ENCODE results near the gene NRG4.

GRCh38 chr15:76056931-76057330, 44.7 kb upstream of the NRG4 start:
- TF ChIP-seq POLR2A (IDR thresholded peaks at IDR 0.05), result no peak
- TF ChIP-seq, protein P1, sequence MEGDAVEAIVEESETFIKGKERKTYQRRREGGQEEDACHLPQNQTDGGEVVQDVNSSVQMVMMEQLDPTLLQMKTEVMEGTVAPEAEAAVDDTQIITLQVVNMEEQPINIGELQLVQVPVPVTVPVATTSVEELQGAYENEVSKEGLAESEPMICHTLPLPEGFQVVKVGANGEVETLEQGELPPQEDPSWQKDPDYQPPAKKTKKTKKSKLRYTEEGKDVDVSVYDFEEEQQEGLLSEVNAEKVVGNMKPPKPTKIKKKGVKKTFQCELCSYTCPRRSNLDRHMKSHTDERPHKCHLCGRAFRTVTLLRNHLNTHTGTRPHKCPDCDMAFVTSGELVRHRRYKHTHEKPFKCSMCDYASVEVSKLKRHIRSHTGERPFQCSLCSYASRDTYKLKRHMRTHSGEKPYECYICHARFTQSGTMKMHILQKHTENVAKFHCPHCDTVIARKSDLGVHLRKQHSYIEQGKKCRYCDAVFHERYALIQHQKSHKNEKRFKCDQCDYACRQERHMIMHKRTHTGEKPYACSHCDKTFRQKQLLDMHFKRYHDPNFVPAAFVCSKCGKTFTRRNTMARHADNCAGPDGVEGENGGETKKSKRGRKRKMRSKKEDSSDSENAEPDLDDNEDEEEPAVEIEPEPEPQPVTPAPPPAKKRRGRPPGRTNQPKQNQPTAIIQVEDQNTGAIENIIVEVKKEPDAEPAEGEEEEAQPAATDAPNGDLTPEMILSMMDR (IDR thresholded peaks at IDR 0.05), result no peak

Data from adrenal gland (tissue), 5 donors.